ENCODE results near the gene CHPF. TPM values are rescaled to one million over a fixed set of nuclear protein-coding genes. Genes with fewer than 3 reads are reported as not detected.

Gene CHPF
- 10 to 100 TPM; 21.0 to 50.5 (median 37.2) TPM for total RNA-seq

GRCh38 chr2:219543596-219544358 lies at the start of gene CHPF, which contains the start of gene TMEM198:
TSS of gene CHPF (minus strand) at chr2:219543809. CDS start at chr2:219543538, 271 bp downstream.
TSS of gene TMEM198 (plus strand) at chr2:219544028. CDS start at chr2:219544728, 700 bp downstream.
- H3K27ac ChIP-seq: peak within 1 kb of the TSS; percentile 75 to 96 (median 88)

GRCh38 chr2:219593154-219593553 lies 49.5 kb upstream of the CHPF start:
- DNase-seq (no peak), ATAC-seq (no peak)
- no peak overlapping the region for H3K27ac ChIP-seq
- H3K4me1 ChIP-seq: peaks cover 6 to 9% of the 10 kb centered on the region in 2 donors
- H3K27me3 ChIP-seq: no peaks in the 10 kb centered on the region
- intact Hi-C loops (cut with DNase I; ENCODE audit: low total_unique reads): no loop called here
- in situ Hi-C loops (cut with MboI; ENCODE audit: low sequenced_read_pairs in 4 of 4): no loop called here
- H3K4me3 ChIP-seq: no peak overlapping the region
- TF ChIP-seq POLR2A (IDR thresholded peaks at IDR 0.05) (no peak), CTCF (IDR thresholded peaks at IDR 0.05 in 4 of 5, conservative IDR thresholded peaks at IDR 0.05 in 1 of 5) (no peak)
- H3K36me3 ChIP-seq: no peaks in the 10 kb centered on the region
- no peaks in the 10 kb centered on the region for H3K9me3 ChIP-seq

More at GRCh38 chr2:219543596-219544358, at the start of gene CHPF, which contains the start of gene TMEM198:
- intact Hi-C loops (cut with DNase I; ENCODE audit: low total_unique reads): loop anchor here (2.0 to 5.0 kb wide), 4 partner anchors 27 to 156 kb away; partner anchors contain the start of genes DNPEP and OBSL1
- Histone ChIP-seq H3K4me3 (peak within 1 kb of the TSS; percentile 63 to 79 (median 74)), H3K27me3 (no peaks in the 10 kb centered on the region), H3K9me3 (no peaks in the 10 kb centered on the region), H3K4me1 (peaks cover 18 to 23% of the 10 kb centered on the region in 2 donors), H3K36me3 (peaks cover 0 to 23% of the 10 kb centered on the region in 2 donors)
- ATAC-seq (peak; percentile 87 to 90), DNase-seq (peak; percentile 96 to 98)
- in situ Hi-C loops (cut with MboI; ENCODE audit: low sequenced_read_pairs in 4 of 4): loop anchor here in 1 of 4 donors (25.0 kb wide), 1 partner anchor 256 kb away; the partner anchor contains the start of gene DNAJB2
- TF ChIP-seq POLR2A (IDR thresholded peaks at IDR 0.05) (peak; percentile 71 to 89), CTCF (IDR thresholded peaks at IDR 0.05 in 4 of 5, conservative IDR thresholded peaks at IDR 0.05 in 1 of 5) (no peak)

- DNase-seq (no peak), ATAC-seq (no peak)
- no peak for TF ChIP-seq CTCF (IDR thresholded peaks at IDR 0.05 in 4 of 5, conservative IDR thresholded peaks at IDR 0.05 in 1 of 5)
- no peak for TF ChIP-seq POLR2A (IDR thresholded peaks at IDR 0.05)
- H3K27ac ChIP-seq: no peak overlapping the region
- in situ Hi-C loops (cut with MboI; ENCODE audit: low sequenced_read_pairs in 4 of 4): no loop called here
- H3K36me3 ChIP-seq: no peaks in the 10 kb centered on the region
- no peaks in the 10 kb centered on the region for H3K9me3 ChIP-seq
- intact Hi-C loops (cut with DNase I; ENCODE audit: low total_unique reads): no loop called here
- H3K4me3 ChIP-seq: no peak overlapping the region
- H3K4me1 ChIP-seq: peaks cover 6 to 8% of the 10 kb centered on the region in 2 donors
- H3K27me3 ChIP-seq: no peaks in the 10 kb centered on the region
These were observed 49.1 kb upstream of the CHPF start for GRCh38 chr2:219592736-219593135.

GRCh38 chr2:219591091-219591490 lies 47.5 kb upstream of the CHPF start:
- H3K4me1 ChIP-seq: no peaks in the 10 kb centered on the region
- ATAC-seq (no peak), DNase-seq (no peak)
- no peak overlapping the region for H3K4me3 ChIP-seq
- H3K9me3 ChIP-seq: no peaks in the 10 kb centered on the region
- H3K27ac ChIP-seq: no peak overlapping the region
- H3K36me3 ChIP-seq: no peaks in the 10 kb centered on the region
- intact Hi-C loops (cut with DNase I; ENCODE audit: low total_unique reads) (no loop called here), in situ Hi-C loops (cut with MboI; ENCODE audit: low sequenced_read_pairs in 4 of 4) (no loop called here)
- TF ChIP-seq CTCF (IDR thresholded peaks at IDR 0.05 in 4 of 5, conservative IDR thresholded peaks at IDR 0.05 in 1 of 5) (no peak), POLR2A (IDR thresholded peaks at IDR 0.05) (no peak)
- no peaks in the 10 kb centered on the region for H3K27me3 ChIP-seq

All from gastrocnemius medialis (tissue), 4 donors.